ENCODE measurements around the gene DSC2.

DSC2 gene

DNA sequence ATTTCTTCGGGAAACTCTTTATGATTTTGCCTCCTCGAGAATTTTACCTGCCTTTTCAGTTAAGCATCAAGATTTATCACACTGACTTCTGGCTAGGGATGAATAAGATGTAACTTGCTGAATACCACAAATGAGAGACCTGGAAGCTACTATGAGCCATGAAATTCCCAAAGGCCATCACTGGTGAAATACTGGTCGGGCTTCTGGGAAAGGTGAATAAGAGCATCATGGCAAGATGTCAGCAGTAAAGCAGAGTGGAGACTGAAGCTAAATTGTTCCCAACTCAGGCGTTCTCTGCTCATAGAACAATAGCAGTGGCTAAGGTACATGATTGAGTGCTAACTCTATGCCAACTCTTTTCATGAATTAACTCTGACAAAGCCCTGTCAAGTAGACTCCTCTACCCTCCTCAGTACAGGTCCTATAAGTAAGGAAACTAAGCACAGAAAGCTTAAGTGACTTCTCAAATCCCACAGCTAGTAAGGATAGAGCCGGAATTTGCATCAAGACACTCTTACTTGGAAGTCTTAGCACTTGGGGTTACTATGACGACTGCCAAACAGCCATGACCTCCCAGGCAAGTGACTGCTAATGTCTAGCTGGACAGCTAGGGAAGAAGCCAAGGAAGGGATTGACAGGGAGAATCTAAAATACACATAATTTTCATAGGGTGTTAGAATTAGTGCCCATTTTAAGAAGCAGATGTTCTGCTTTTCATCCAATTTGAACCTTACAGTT lies 37.0 kb downstream of the DSC2 start:
- no peak for DNase-seq (ENCODE audit: low read depth, low spot score)
- in situ Hi-C loops (cut with HindIII; ENCODE audit: low sequenced_read_pairs), result no loop called here
- no peak for TF ChIP-seq CTCF (IDR thresholded peaks at IDR 0.05; ENCODE audit: low read depth, low read length)
- no peak overlapping the region for H3K4me3 ChIP-seq (ENCODE audit: low read depth, low read length)

DNA sequence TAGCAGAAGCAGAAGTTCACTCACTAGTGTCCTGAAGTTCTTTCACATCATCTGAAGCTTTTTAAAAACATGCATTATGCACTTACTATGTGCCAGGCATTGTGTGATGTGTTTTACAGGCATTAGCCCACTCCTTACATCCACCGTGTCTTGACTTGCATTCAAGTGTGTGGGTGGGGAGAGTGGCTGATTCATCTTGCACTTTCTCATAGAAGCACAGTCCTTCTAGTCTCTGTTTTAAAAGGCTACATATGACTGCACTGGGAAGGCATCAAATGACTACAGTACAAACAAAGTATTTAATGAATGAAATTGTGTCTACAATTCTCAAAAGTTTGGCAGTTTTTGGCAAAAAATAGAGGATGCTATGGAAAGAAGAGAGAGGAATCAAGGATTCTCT lies 38.1 kb downstream of the DSC2 start:
- in situ Hi-C loops (cut with HindIII; ENCODE audit: low sequenced_read_pairs), result no loop called here
- TF ChIP-seq CTCF (IDR thresholded peaks at IDR 0.05; ENCODE audit: low read depth, low read length), result no peak
- H3K4me3 ChIP-seq (ENCODE audit: low read depth, low read length), result no peak overlapping the region
- DNase-seq (ENCODE audit: low read depth, low spot score), result peak; percentile 12

- TF ChIP-seq CTCF (IDR thresholded peaks at IDR 0.05; ENCODE audit: low read depth, low read length), result no peak
- no peak overlapping the region for H3K4me3 ChIP-seq (ENCODE audit: low read depth, low read length)
- in situ Hi-C loops (cut with HindIII; ENCODE audit: low sequenced_read_pairs), result no loop called here
- no peak for DNase-seq (ENCODE audit: low read depth, low spot score)
Measured at GRCh38 chr18:31061945-31062344, 40.3 kb downstream of the DSC2 start.

- no peak for DNase-seq (ENCODE audit: low read depth, low spot score)
- H3K4me3 ChIP-seq (ENCODE audit: low read depth, low read length), result no peak overlapping the region
- in situ Hi-C loops (cut with HindIII; ENCODE audit: low sequenced_read_pairs), result no loop called here
- TF ChIP-seq CTCF (IDR thresholded peaks at IDR 0.05; ENCODE audit: low read depth, low read length), result no peak
Measured at GRCh38 chr18:31058897-31059296, 43.3 kb downstream of the DSC2 start.

DNA sequence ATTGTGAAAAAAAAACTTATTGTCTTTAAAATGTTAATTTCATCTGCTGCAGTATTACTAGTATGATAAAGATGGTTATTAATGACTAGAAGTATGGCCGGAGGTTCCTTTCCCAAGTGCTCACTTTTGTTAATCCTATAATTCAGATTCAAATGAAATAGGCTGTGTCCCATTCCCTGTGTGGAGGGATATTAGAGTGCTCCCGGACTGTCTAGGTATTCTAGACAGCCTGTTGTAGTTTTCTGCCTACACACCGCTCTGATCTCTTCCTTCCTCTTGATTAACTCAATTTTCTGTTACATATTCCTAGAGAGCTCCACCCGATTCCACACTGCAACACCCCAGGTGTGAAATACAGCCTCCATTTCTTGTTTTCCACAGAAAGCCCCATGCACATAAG lies 44.3 kb downstream of the DSC2 start:
- no peak for TF ChIP-seq CTCF (IDR thresholded peaks at IDR 0.05; ENCODE audit: low read depth, low read length)
- in situ Hi-C loops (cut with HindIII; ENCODE audit: low sequenced_read_pairs), result no loop called here

DNA sequence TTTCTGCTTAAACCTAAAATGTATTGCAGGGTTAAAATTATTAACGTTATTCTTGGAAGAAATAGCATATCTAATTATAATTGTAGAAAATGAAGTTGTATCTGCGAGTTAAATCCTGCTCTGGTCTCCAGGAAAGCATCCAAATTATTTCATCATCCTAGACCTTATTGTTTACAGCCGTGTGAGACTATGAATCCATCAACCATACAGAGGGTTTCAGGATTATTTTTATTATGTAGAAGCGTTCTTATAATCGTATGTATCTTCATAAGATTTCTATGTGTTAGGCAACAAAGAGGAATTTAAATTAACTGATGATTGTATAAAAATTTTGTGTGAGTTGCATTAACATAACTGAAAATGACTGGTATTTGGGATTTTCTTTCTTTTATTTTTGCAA lies 45.2 kb downstream of the DSC2 start:
- H3K4me3 ChIP-seq (ENCODE audit: low read depth, low read length), result no peak overlapping the region
- in situ Hi-C loops (cut with HindIII; ENCODE audit: low sequenced_read_pairs), result no loop called here
- no peak for TF ChIP-seq CTCF (IDR thresholded peaks at IDR 0.05; ENCODE audit: low read depth, low read length)
- DNase-seq (ENCODE audit: low read depth, low spot score), result no peak

More for the DNA sequence above, 44.3 kb downstream of the DSC2 start:
- no peak overlapping the region for H3K4me3 ChIP-seq (ENCODE audit: low read depth, low read length)
- no peak for DNase-seq (ENCODE audit: low read depth, low spot score)

Measured in astrocyte of the spinal cord (primary cell).